Measurements from ENCODE around the gene PAAF1.

The PAAF1 gene

GRCh38 chr11:73902303-73902702 is 25.5 kb downstream of the PAAF1 start:
- no peak for TF ChIP-seq TAF1 (IDR thresholded peaks at IDR 0.05; ENCODE audit: low read depth)
- no peak for TF ChIP-seq TCF12 (IDR thresholded peaks at IDR 0.05; ENCODE audit: low read depth)
- no peak for TF ChIP-seq EGR1 (IDR thresholded peaks at IDR 0.05)
- TF ChIP-seq, protein P1, sequence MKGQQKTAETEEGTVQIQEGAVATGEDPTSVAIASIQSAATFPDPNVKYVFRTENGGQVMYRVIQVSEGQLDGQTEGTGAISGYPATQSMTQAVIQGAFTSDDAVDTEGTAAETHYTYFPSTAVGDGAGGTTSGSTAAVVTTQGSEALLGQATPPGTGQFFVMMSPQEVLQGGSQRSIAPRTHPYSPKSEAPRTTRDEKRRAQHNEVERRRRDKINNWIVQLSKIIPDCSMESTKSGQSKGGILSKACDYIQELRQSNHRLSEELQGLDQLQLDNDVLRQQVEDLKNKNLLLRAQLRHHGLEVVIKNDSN (IDR thresholded peaks at IDR 0.05): no peak
- no peak for TF ChIP-seq ZBTB7A (IDR thresholded peaks at IDR 0.05; ENCODE audit: low read depth)
- no peak for TF ChIP-seq CREB1 (IDR thresholded peaks at IDR 0.05; ENCODE audit: low read depth)
- no peak for TF ChIP-seq RAD21 (IDR thresholded peaks at IDR 0.05; ENCODE audit: low read depth)
- TF ChIP-seq, protein P2, sequence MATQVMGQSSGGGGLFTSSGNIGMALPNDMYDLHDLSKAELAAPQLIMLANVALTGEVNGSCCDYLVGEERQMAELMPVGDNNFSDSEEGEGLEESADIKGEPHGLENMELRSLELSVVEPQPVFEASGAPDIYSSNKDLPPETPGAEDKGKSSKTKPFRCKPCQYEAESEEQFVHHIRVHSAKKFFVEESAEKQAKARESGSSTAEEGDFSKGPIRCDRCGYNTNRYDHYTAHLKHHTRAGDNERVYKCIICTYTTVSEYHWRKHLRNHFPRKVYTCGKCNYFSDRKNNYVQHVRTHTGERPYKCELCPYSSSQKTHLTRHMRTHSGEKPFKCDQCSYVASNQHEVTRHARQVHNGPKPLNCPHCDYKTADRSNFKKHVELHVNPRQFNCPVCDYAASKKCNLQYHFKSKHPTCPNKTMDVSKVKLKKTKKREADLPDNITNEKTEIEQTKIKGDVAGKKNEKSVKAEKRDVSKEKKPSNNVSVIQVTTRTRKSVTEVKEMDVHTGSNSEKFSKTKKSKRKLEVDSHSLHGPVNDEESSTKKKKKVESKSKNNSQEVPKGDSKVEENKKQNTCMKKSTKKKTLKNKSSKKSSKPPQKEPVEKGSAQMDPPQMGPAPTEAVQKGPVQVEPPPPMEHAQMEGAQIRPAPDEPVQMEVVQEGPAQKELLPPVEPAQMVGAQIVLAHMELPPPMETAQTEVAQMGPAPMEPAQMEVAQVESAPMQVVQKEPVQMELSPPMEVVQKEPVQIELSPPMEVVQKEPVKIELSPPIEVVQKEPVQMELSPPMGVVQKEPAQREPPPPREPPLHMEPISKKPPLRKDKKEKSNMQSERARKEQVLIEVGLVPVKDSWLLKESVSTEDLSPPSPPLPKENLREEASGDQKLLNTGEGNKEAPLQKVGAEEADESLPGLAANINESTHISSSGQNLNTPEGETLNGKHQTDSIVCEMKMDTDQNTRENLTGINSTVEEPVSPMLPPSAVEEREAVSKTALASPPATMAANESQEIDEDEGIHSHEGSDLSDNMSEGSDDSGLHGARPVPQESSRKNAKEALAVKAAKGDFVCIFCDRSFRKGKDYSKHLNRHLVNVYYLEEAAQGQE (IDR thresholded peaks at IDR 0.05; ENCODE audit: low read depth): no peak

- TF ChIP-seq RAD21 (IDR thresholded peaks at IDR 0.05; ENCODE audit: low read depth) (no peak), TCF12 (IDR thresholded peaks at IDR 0.05; ENCODE audit: low read depth) (no peak), CEBPB (IDR thresholded peaks at IDR 0.05) (no peak), EGR1 (IDR thresholded peaks at IDR 0.05) (no peak), CREB1 (IDR thresholded peaks at IDR 0.05; ENCODE audit: low read depth) (no peak), MAX (IDR thresholded peaks at IDR 0.05) (no peak), FOXM1 (IDR thresholded peaks at IDR 0.05; ENCODE audit: borderline replicate concordance, low read depth) (no peak), EP300 (IDR thresholded peaks at IDR 0.05; ENCODE audit: borderline replicate concordance) (no peak), TAF1 (IDR thresholded peaks at IDR 0.05; ENCODE audit: low read depth) (no peak), TEAD4 (IDR thresholded peaks at IDR 0.05) (no peak), YY1 (IDR thresholded peaks at IDR 0.05; ENCODE audit: low read depth) (no peak)
- TF ChIP-seq, protein P2 (IDR thresholded peaks at IDR 0.05; ENCODE audit: low read depth): no peak
- TF ChIP-seq, protein P1 (IDR thresholded peaks at IDR 0.05): no peak
Measured at GRCh38 chr11:73907191-73907590, 30.4 kb downstream of the PAAF1 start.

GRCh38 chr11:73912026-73912425 is 35.2 kb downstream of the PAAF1 start:
- no peak for TF ChIP-seq YY1 (IDR thresholded peaks at IDR 0.05; ENCODE audit: low read depth)
- no peak for TF ChIP-seq TAF1 (IDR thresholded peaks at IDR 0.05; ENCODE audit: low read depth)
- TF ChIP-seq ZBTB7A (IDR thresholded peaks at IDR 0.05; ENCODE audit: low read depth): no peak
- TF ChIP-seq CEBPB (IDR thresholded peaks at IDR 0.05): no peak
- TF ChIP-seq TCF12 (IDR thresholded peaks at IDR 0.05; ENCODE audit: low read depth): no peak
- TF ChIP-seq, protein P1 (IDR thresholded peaks at IDR 0.05): no peak
- no peak for TF ChIP-seq TEAD4 (IDR thresholded peaks at IDR 0.05)
- TF ChIP-seq FOXM1 (IDR thresholded peaks at IDR 0.05; ENCODE audit: borderline replicate concordance, low read depth): no peak
- TF ChIP-seq RAD21 (IDR thresholded peaks at IDR 0.05; ENCODE audit: low read depth): no peak
- TF ChIP-seq EGR1 (IDR thresholded peaks at IDR 0.05): no peak
- TF ChIP-seq MAX (IDR thresholded peaks at IDR 0.05): no peak
- TF ChIP-seq NFIC (IDR thresholded peaks at IDR 0.05): no peak
- TF ChIP-seq, protein P2 (IDR thresholded peaks at IDR 0.05; ENCODE audit: low read depth): no peak

DNA sequence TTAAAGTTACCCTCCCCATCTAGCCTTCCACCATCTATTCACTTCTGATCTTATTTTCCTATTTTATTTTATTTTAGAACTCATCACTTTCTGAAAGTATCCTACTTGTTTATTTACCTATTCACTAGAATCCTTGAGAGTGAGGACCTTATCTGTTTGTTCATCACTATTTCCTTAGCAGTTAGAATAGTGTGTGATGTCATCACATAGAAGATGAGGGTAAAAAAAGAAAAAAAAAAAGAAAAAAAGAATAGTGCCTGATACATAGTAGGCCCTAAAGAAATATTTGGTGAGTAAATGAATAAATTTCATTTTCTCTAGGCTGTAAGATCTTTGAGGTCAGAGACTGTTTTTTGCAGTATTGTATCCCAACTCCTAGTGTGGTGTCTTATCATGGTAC is 36.7 kb downstream of the PAAF1 start:
- no peak for TF ChIP-seq RAD21 (IDR thresholded peaks at IDR 0.05; ENCODE audit: low read depth)
- TF ChIP-seq CREB1 (IDR thresholded peaks at IDR 0.05; ENCODE audit: low read depth): no peak
- no peak for TF ChIP-seq YY1 (IDR thresholded peaks at IDR 0.05; ENCODE audit: low read depth)
- TF ChIP-seq ZBTB7A (IDR thresholded peaks at IDR 0.05; ENCODE audit: low read depth): no peak
- TF ChIP-seq, protein P1 (IDR thresholded peaks at IDR 0.05): no peak
- TF ChIP-seq TCF12 (IDR thresholded peaks at IDR 0.05; ENCODE audit: low read depth): no peak
- no peak for TF ChIP-seq EP300 (IDR thresholded peaks at IDR 0.05; ENCODE audit: borderline replicate concordance)
- TF ChIP-seq, protein P2 (IDR thresholded peaks at IDR 0.05; ENCODE audit: low read depth): no peak
- TF ChIP-seq NFIC (IDR thresholded peaks at IDR 0.05): no peak
- TF ChIP-seq EGR1 (IDR thresholded peaks at IDR 0.05): no peak
- TF ChIP-seq TAF1 (IDR thresholded peaks at IDR 0.05; ENCODE audit: low read depth): no peak
- no peak for TF ChIP-seq CEBPB (IDR thresholded peaks at IDR 0.05)
- TF ChIP-seq MAX (IDR thresholded peaks at IDR 0.05): no peak
- TF ChIP-seq TEAD4 (IDR thresholded peaks at IDR 0.05): no peak
- no peak for TF ChIP-seq FOXM1 (IDR thresholded peaks at IDR 0.05; ENCODE audit: borderline replicate concordance, low read depth)
